HL-60 (cell line): ENCODE measurements around the gene THG1L.

Source experiments
- REST ChIP-seq: IDR thresholded peaks from 2 replicates; pipeline ENCODE4 v1.6.1; 2012; ENCODE audit warnings: low read depth; ENCODE audit not compliant: insufficient replicate concordance
- TF ChIP-seq, protein P1 (sequence below): IDR thresholded peaks from one replicate; pipeline ENCODE4 v1.5.1; 2011; ENCODE audit warnings: low read length, control low read depth, inconsistent platforms; ENCODE audit not compliant: insufficient read depth

DNA sequence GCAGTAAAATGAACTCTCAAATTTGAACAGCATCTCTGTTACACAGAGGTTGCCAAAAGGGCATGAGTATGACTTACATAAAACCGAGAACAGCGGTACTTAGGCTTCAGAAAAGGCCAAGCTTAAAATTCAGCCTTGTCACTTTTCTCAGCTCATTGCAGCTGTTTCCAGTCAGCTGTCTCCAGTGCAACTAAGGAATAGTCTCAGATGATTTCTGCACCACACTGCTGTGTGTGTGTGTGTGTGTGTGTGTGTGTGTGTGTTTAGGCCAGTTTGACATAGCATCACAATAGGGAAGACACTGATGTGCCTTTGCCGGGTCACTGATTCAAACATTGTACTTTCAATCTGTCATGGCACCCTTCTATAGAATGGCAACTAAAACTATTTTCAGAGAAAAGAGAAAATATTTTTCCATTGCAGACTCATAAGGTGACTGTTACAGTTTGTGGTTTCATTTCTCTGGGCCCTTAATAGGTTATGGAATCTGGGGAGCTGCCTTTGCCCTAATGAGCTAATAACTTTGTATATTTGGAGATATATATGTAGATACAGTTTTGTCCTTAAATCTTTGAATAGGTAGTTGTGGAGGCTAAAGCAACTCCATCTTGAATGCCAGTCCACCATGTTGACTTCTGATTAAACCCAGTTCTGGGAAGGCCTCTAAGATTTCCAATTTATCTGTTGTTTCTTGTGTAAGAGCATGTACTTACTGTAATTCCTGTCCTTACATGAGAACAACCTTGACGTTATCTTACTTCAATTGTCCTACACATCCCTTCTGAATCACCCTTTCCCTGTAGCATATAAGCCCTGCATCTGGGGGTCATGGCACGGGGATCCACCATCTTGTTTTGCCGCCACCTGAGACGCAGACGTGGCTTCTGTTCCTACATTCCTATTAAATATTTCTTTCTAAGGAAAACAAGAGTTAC is 16.8 kb downstream of the THG1L start:
- TF ChIP-seq, protein P1, sequence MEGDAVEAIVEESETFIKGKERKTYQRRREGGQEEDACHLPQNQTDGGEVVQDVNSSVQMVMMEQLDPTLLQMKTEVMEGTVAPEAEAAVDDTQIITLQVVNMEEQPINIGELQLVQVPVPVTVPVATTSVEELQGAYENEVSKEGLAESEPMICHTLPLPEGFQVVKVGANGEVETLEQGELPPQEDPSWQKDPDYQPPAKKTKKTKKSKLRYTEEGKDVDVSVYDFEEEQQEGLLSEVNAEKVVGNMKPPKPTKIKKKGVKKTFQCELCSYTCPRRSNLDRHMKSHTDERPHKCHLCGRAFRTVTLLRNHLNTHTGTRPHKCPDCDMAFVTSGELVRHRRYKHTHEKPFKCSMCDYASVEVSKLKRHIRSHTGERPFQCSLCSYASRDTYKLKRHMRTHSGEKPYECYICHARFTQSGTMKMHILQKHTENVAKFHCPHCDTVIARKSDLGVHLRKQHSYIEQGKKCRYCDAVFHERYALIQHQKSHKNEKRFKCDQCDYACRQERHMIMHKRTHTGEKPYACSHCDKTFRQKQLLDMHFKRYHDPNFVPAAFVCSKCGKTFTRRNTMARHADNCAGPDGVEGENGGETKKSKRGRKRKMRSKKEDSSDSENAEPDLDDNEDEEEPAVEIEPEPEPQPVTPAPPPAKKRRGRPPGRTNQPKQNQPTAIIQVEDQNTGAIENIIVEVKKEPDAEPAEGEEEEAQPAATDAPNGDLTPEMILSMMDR: no peak
- TF ChIP-seq REST: no peak
